OCI-LY1 (cell line): ENCODE results near the gene CLDN34.

Experiments used
- H2AFZ ChIP-seq: fragments of 200-600 bp; sonication (generic), shearing (Covaris generic); 2 replicates; pipeline ENCODE4 v1.6.0; 2014; ENCODE audit warnings: antibody characterized with exemption, mild to moderate bottlenecking, low read length
- H3F3A ChIP-seq: fragments of 200-600 bp; sonication (generic), shearing (Covaris generic); 2 replicates; pipeline ENCODE4 v1.6.0; 2014; ENCODE audit warnings: mild to moderate bottlenecking, antibody characterized with exemption, low read length, moderate library complexity; ENCODE audit not compliant: insufficient read depth
- H3K27ac ChIP-seq: fragments of 200-600 bp; sonication (generic); 2 replicates; pipeline ENCODE4 v1.5.1; 2014; ENCODE audit warnings: low read length, mixed run types, mild to moderate bottlenecking, low read depth; ENCODE audit not compliant: poor library complexity, severe bottlenecking
- H3K27me3 ChIP-seq: fragments of 200-600 bp; sonication (generic); 2 replicates; pipeline ENCODE4 v1.6.0; 2014; ENCODE audit warnings: antibody characterized with exemption, mild to moderate bottlenecking, low read length, moderate library complexity; ENCODE audit not compliant: insufficient read depth
- H3K36me3 ChIP-seq: fragments of 200-600 bp; sonication (generic); 2 replicates; pipeline ENCODE4 v1.6.1; 2014; ENCODE audit warnings: mild to moderate bottlenecking, antibody characterized with exemption, low read length, moderate library complexity, mixed read lengths; ENCODE audit not compliant: insufficient read depth
- H3K4me1 ChIP-seq: fragments of 200-600 bp; sonication (generic); 2 replicates; pipeline ENCODE4 v1.5.1; 2014; ENCODE audit warnings: mild to moderate bottlenecking, low read length, moderate library complexity; ENCODE audit not compliant: insufficient read depth, severe bottlenecking
- H3K4me2 ChIP-seq: fragments of 200-600 bp; sonication (generic), shearing (Covaris generic); 2 replicates; pipeline ENCODE4 v1.6.1; 2014; ENCODE audit warnings: low read length
- H3K4me3 ChIP-seq: fragments of 200-600 bp; sonication (generic); 2 replicates; pipeline ENCODE4 v1.5.1; 2014; ENCODE audit warnings: low read length, low read depth, mild to moderate bottlenecking, mixed read lengths; ENCODE audit not compliant: poor library complexity, severe bottlenecking
- H3K79me2 ChIP-seq: fragments of 200-600 bp; shearing (Covaris generic); 2 replicates; pipeline ENCODE4 v1.6.1; 2016; ENCODE audit warnings: mixed run types, low read length, mixed read lengths; ENCODE audit not compliant: insufficient read depth
- H3K9ac ChIP-seq: fragments of 200-600 bp; sonication (generic), shearing (Covaris generic); 2 replicates; pipeline ENCODE4 v1.6.1; 2014; ENCODE audit warnings: mild to moderate bottlenecking, low read length, mixed read lengths
- H3K9me2 ChIP-seq: fragments of 200-600 bp; sonication (generic), shearing (Covaris generic); 2 replicates; pipeline ENCODE4 v1.6.1; 2014; ENCODE audit warnings: low read depth, mild to moderate bottlenecking, low read length, mixed read lengths
- H3K9me3 ChIP-seq: fragments of 200-600 bp; shearing (Covaris generic); 2 replicates; pipeline ENCODE4 v1.6.1; 2014; ENCODE audit warnings: low read length, mixed read lengths
- H4K20me1 ChIP-seq: fragments of 200-600 bp; sonication (generic), shearing (Covaris generic); 2 replicates; pipeline ENCODE4 v1.6.0; 2016; ENCODE audit warnings: mild to moderate bottlenecking, low read length; ENCODE audit not compliant: insufficient read depth
- CTCF ChIP-seq: fragments of 200-600 bp; sonication (generic), shearing (Covaris generic); IDR thresholded peaks from 2 replicates; pipeline ENCODE4 v1.5.1; 2017; ENCODE audit warnings: mild to moderate bottlenecking, antibody characterized with exemption, low read length, moderate library complexity, mixed read lengths
- EZH2 ChIP-seq: fragments of 200-600 bp; sonication (generic), shearing (Covaris generic); IDR thresholded peaks from 2 replicates; pipeline ENCODE4 v1.8.0; 2017; ENCODE audit warnings: borderline replicate concordance, mixed run types, mild to moderate bottlenecking, antibody characterized with exemption, low read length, moderate library complexity, mixed read lengths

Gene CLDN34

GRCh38 chrX:9943420-9943819 is 23.7 kb upstream of the CLDN34 start:
- TF ChIP-seq EZH2 (no peak), CTCF (no peak)
- Histone ChIP-seq H3K9me3 (no peaks in the 10 kb centered on the region), H3K4me1 (no peaks in the 10 kb centered on the region), H3K9me2 (no peaks in the 10 kb centered on the region), H3K9ac (no peak overlapping the region), H3K36me3 (no peaks in the 10 kb centered on the region), H4K20me1 (no peaks in the 10 kb centered on the region), H3F3A (no peaks in the 10 kb centered on the region), H3K4me3 (no peak overlapping the region), H3K27ac (no peak overlapping the region), H2AFZ (no peak overlapping the region), H3K4me2 (no peak overlapping the region), H3K79me2 (no peaks in the 10 kb centered on the region), H3K27me3 (no peaks in the 10 kb centered on the region)

- Histone ChIP-seq H3K4me3 (no peak overlapping the region), H3K36me3 (no peaks in the 10 kb centered on the region), H3K27ac (no peak overlapping the region), H3K4me2 (no peak overlapping the region), H3K9me2 (no peaks in the 10 kb centered on the region), H3K79me2 (no peaks in the 10 kb centered on the region), H3K27me3 (no peaks in the 10 kb centered on the region), H2AFZ (no peak overlapping the region), H3F3A (no peaks in the 10 kb centered on the region), H3K9ac (no peak overlapping the region), H3K9me3 (no peaks in the 10 kb centered on the region), H3K4me1 (no peaks in the 10 kb centered on the region), H4K20me1 (no peaks in the 10 kb centered on the region)
- TF ChIP-seq CTCF (no peak), EZH2 (no peak)
Observed at GRCh38 chrX:9947131-9947794, 19.9 kb upstream of the CLDN34 start.

GRCh38 chrX:9948406-9948805 is 18.8 kb upstream of the CLDN34 start:
- Histone ChIP-seq H3K9me3 (no peaks in the 10 kb centered on the region), H3K27ac (no peak overlapping the region), H3K9ac (no peak overlapping the region), H3K79me2 (no peaks in the 10 kb centered on the region), H3K4me2 (no peak overlapping the region), H3K4me3 (no peak overlapping the region), H3F3A (no peaks in the 10 kb centered on the region), H3K4me1 (no peaks in the 10 kb centered on the region), H2AFZ (no peak overlapping the region), H3K27me3 (no peaks in the 10 kb centered on the region), H3K36me3 (no peaks in the 10 kb centered on the region), H4K20me1 (no peaks in the 10 kb centered on the region), H3K9me2 (no peaks in the 10 kb centered on the region)
- TF ChIP-seq EZH2 (no peak), CTCF (no peak)
